Gastrocnemius medialis (tissue), 4 donors: ENCODE measurements around the gene DPP4.

Experiments
- CTCF ChIP-seq, 5 experiments: fragments of 450-650 bp in 3 of 5; fragments of 200-600 bp in 2 of 5; sonication (generic) in 2 of 5; IDR thresholded peaks in 4 of 5; conservative IDR thresholded peaks in 1 of 5; 1 replicate in 4 of 5; 2 replicates in 1 of 5; pipeline ENCODE4 v1.5.1; 2016 to 2019; ENCODE audit warnings: antibody characterized with exemption in 5 of 5, mild to moderate bottlenecking in 3 of 5, moderate library complexity in 3 of 5
- POLR2A ChIP-seq, 2 donors: fragments of 450-650 bp; IDR thresholded peaks; one replicate each; pipeline ENCODE4 v1.6.1; 2017; ENCODE audit warnings: antibody characterized with exemption in 2 of 2, mild to moderate bottlenecking in 2 of 2, moderate library complexity in 2 of 2

- TF ChIP-seq CTCF (IDR thresholded peaks at IDR 0.05 in 4 of 5, conservative IDR thresholded peaks at IDR 0.05 in 1 of 5) (no peak), POLR2A (IDR thresholded peaks at IDR 0.05) (no peak)
Measured at GRCh38 chr2:162060532-162060931, 13.5 kb downstream of the DPP4 start.
